ENCODE data around the gene BTBD19. TPM values are rescaled to one million over a fixed set of nuclear protein-coding genes. Genes with fewer than 3 reads are reported as not detected.
A peak's percentile ranks its signal among the peaks of the same experiment; 100 is the strongest.
"Not testable (repeated sequence)": the region's sequence is repeated elsewhere in the genome, so short reads cannot be mapped to it uniquely, and the experiment has no call there.

The BTBD19 gene
- total RNA-seq, 1 experiment from 2014 or later, result 1.4 TPM

DNA sequence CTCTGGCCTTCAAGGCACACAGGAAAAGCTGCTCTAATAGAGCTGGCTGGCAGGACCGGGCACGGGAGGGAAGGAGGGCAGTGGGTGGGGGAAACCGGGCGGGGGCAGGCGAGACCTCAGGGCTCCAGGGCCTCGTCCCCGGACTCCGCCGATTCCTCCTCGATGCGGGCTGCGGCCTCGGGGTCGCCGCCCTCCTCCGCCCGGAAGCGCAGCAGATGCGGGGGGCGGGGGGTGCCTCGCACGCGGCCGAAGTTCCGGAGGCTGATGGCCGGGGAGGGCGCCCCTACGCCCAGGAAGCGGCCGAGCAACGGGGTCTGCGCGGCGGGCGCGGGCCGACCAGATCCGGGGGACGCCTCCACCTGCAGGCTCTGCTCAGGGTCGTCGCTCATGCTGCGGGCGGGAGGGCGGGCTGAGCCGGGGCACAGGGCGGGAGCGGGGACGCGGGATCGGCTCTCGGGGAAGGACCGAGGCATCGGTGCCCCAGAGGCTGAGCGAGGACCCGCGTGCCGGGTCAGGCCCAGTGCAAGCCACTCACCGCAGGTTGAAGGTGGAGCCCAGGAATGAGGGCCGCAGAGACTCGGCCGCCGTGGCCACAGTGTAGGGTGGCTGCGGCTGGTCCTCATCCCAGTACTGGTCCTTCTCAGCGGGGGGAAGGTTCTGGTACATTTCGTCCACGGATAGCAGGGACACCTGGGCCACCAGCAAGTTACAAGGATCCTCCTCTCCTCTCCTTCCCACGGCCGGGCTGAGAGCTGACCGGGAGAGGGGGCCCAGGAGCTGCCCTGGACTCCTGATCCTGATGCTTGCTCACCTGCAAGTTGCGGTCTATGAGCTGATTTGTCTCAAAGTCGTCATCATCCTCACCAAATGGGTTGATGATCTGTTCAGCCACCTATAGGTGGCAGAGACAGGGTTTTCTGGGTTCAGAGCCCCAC lies 24.0 kb upstream of the BTBD19 start:
- H3K27me3 ChIP-seq (ENCODE audit: control insufficient read depth, insufficient read depth, low read length), result peaks cover 23% of the 10 kb centered on the region
- peak overlapping the region; percentile 41 for H3K4me3 ChIP-seq (ENCODE audit: insufficient read depth, low read depth, low read length)
- no peaks in the 10 kb centered on the region for H3K36me3 ChIP-seq (replicated peaks; ENCODE audit: control insufficient read depth, insufficient read depth, low read length)
- peak; percentile 85 for DNase-seq

DNA sequence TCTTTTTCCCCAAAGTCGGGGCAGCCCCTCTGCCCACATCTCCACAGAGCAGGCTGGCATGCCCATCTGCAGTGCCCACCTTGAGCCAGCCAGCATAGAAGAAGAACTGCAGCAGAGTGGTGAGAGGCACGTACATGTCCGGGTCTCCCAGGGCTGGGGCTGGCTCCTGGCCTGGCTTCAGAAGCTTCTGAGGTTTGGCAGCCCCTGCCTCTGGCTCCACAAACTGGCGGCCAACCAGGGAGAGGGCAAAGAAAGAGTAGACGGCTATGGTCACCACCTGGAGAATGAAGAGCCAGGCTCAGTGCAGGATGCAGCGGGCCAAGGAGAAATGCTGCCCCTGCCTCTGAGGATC lies 23.3 kb upstream of the BTBD19 start:
- Histone ChIP-seq H3K36me3 (replicated peaks; ENCODE audit: control insufficient read depth, insufficient read depth, low read length) (no peaks in the 10 kb centered on the region), H3K27me3 (ENCODE audit: control insufficient read depth, insufficient read depth, low read length) (peaks cover 23% of the 10 kb centered on the region), H3K4me3 (ENCODE audit: insufficient read depth, low read depth, low read length) (no peak overlapping the region)
- DNase-seq, result no peak

DNA sequence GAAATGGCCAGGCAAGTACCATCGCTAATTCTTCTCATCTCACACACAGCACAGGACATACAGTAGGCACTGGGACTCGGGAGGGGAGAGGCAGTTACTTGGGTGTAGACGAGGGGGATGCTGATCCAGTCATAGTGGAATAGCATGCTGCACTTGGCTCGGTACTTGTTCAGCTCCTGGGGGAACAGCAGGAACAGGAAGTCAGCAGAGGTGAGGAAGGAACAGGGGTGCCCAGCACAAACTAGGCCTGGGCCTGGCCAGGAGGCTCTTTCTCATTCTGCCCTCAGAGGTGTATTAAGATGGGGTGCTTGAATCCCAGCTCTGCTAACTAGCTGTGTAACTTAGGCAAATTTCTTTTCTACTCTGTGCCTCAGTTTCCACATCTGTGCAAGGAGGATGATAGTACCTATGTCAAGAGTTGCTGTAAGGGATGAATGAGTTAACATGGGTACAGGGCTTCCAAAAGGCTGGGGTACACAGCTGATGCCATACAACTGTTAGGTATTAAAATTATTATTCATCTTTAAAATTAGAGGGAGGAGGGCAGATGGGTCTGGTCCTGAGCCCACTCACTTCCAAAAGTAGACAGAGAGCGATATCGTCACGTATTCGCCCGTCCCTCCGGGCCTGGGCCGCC lies 22.7 kb upstream of the BTBD19 start:
- peaks cover 23% of the 10 kb centered on the region for H3K27me3 ChIP-seq (ENCODE audit: control insufficient read depth, insufficient read depth, low read length)
- H3K36me3 ChIP-seq (replicated peaks; ENCODE audit: control insufficient read depth, insufficient read depth, low read length), result no peaks in the 10 kb centered on the region
- peak overlapping the region; percentile 54 for H3K4me3 ChIP-seq (ENCODE audit: insufficient read depth, low read depth, low read length)
- DNase-seq, result no peak

DNA sequence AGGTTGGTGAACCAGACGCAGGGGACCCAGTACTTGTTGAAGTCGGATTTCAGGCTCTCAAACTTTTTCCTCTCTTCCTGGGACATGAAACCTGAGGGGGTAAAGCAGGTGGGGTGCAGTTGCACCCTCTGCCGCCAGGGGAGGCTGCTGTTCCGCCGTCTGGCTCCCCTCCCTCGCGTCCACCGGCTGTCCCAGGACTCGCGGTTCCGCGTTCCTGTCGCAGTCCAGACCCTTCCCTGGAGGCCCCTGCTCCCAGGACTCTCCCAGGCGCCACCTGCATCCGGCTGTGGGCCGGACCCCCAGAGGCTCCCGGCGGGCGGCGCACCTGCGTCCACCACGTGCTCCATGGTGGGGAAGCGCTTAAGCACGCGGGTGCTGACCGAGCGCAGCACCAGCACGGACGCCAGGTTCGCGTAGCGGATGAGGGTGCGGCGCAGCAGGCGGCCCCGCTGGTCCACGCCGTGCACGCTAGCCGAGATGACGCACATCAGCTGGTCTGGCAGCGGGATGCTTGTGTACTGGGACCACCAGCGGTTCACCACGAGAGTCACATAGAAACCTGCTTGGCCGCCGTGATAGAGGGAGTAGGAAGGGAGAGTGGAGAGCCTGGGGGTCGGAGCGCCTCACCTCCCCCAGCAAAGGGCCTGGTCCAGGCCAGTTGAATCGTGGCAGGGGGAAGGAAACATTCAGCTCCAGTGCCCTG lies 22.0 kb upstream of the BTBD19 start:
- peak; percentile 92 for DNase-seq
- H3K27me3 ChIP-seq (ENCODE audit: control insufficient read depth, insufficient read depth, low read length), result peaks cover 23% of the 10 kb centered on the region
- no peaks in the 10 kb centered on the region for H3K36me3 ChIP-seq (replicated peaks; ENCODE audit: control insufficient read depth, insufficient read depth, low read length)
- peak overlapping the region; percentile 54 for H3K4me3 ChIP-seq (ENCODE audit: insufficient read depth, low read depth, low read length)

DNA sequence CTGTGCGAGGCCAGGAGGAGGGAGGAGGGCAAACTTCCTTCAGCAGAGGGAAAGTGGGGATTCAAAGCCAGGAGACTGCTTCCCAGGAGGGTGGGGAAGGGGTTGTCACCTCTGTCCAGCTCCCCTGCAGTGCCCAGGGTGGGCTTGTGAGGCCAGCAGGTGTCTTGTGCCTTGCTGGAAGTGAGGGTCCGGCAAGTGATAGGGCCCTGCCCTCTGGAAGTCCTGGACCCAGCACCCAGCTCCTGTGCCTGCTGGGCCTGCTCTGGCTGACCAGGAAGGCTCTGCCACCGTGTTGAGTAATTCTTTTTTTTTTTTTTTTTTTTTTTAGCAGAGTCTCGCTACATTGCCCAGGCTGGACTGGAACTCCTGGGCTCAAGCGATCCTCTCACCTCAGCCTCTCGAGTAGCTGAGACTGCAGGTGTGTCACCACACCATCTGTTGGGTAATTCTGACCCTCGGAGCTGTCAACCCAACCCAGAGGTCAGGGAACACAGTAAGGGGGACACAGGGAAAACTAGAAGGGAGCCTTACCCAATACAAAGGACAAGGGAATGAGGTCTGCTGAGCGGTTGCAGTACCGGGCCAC lies 21.4 kb upstream of the BTBD19 start:
- Histone ChIP-seq H3K27me3 (ENCODE audit: control insufficient read depth, insufficient read depth, low read length) (peaks cover 23% of the 10 kb centered on the region), H3K4me3 (ENCODE audit: insufficient read depth, low read depth, low read length) (peak overlapping the region; percentile 54), H3K36me3 (replicated peaks; ENCODE audit: control insufficient read depth, insufficient read depth, low read length) (no peaks in the 10 kb centered on the region)
- no peak for DNase-seq

DNA sequence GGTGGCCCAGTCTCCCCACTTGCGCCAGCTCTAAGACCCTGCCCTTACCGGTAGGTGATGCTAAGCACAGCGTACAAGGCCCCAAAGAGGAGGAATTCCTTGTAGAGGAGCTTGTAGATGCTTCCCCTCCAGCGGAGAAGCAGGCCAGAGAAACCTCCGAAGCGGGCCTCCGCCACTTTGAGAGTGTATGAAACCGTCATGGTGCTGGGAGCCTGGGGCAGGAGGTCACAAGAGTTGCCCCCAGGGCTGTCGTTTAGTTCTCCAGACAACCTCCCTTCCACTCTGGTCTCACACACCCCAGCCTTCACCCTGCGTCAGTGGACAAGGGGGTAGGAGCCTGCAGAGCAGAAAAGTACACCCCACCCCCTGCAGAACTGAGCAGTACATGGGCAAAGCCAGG lies 20.8 kb upstream of the BTBD19 start:
- Histone ChIP-seq H3K36me3 (replicated peaks; ENCODE audit: control insufficient read depth, insufficient read depth, low read length) (no peaks in the 10 kb centered on the region), H3K27me3 (ENCODE audit: control insufficient read depth, insufficient read depth, low read length) (peaks cover 23% of the 10 kb centered on the region), H3K4me3 (ENCODE audit: insufficient read depth, low read depth, low read length) (no peak overlapping the region)
- DNase-seq, result no peak

DNA sequence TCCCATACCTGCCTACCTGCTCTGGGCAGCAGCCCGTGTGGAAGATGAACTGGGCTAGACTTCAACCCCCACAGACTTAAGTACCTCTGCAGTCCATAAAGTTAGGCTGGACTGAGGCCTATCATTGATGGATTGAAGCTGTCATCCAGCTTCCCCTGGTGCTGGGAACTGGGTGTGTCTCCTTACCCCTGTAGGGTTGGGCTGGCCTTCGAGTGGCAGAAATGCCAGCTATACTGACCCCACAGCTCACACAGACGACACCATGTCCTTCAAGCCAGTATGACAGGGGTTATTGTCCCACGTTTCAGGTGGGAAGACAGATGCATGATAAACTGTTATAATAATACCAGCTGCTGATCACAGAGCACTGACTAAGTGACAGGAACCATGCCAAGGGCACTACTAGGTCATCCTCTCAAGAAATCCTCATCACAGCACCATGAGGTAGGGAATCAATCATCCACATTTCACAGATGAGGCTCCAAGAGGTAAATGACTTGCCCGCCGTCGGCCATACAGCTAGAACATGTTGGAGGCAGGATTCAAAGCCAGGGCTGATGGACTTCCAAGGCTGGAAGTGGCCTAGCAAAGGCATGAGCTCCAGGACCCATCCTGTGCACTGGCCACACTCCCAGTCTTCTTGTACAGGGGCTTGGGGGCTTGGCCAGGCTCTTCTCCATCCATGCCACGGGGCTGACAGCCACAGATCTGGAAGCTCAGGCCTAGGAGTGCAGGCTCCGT lies 20.0 kb upstream of the BTBD19 start, which contains the start of gene BEST4:
Gene BEST4, minus strand, starts transcription at position 51 of the 741 bp plus-strand sequence. CDS start 465 bp downstream, outside the sequence.
- DNase-seq, result no peak
- Histone ChIP-seq H3K27me3 (ENCODE audit: control insufficient read depth, insufficient read depth, low read length) (peaks cover 23% of the 10 kb centered on the region), H3K4me3 (ENCODE audit: insufficient read depth, low read depth, low read length) (no peak within 1 kb of the TSS), H3K36me3 (replicated peaks; ENCODE audit: control insufficient read depth, insufficient read depth, low read length) (no peaks in the 10 kb centered on the region)

DNA sequence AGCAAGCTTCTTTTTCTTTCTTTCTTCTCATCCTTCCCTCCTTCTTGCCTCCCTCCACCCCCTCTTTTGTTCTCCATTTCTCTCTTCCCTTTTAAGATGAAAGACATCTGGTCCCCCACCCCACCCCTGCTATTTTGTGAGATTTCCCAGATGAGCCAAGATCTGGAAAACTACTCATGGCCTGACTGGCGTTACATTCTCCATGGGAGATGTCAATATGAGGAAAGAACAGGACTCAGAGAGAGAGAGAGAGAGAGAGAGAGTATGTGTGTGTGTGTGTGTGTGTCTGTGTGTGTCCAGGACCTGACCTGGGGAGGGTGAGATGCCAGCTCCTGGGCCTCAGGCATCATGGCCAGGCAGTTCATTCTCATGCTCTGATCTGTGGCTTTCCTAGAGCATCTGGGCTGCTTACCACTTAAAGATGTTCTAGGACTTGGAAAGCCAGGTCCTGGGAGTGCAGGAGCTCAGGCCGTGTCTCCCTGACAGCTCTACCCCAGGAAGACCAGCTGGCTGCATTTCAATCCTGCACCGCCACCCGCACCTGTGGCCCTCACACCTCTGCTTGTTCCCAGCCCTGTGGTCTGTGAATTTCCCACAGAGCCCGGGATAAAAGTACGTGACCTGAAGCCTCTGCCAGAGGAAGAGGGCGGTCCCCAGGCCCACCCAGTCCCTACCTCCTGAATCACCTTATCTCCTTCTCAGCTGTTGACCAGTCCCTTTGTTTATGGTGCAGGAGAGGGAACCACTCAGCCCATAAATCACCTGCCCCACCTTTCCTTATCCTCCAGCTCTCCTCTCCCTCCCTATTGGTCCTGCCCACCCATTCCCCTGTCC lies 17.1 kb upstream of the BTBD19 start:
- Histone ChIP-seq H3K36me3 (replicated peaks; ENCODE audit: control insufficient read depth, insufficient read depth, low read length) (no peaks in the 10 kb centered on the region), H3K4me3 (ENCODE audit: insufficient read depth, low read depth, low read length) (no peak overlapping the region), H3K27me3 (ENCODE audit: control insufficient read depth, insufficient read depth, low read length) (peaks cover 8% of the 10 kb centered on the region)
- no peak for DNase-seq

DNA sequence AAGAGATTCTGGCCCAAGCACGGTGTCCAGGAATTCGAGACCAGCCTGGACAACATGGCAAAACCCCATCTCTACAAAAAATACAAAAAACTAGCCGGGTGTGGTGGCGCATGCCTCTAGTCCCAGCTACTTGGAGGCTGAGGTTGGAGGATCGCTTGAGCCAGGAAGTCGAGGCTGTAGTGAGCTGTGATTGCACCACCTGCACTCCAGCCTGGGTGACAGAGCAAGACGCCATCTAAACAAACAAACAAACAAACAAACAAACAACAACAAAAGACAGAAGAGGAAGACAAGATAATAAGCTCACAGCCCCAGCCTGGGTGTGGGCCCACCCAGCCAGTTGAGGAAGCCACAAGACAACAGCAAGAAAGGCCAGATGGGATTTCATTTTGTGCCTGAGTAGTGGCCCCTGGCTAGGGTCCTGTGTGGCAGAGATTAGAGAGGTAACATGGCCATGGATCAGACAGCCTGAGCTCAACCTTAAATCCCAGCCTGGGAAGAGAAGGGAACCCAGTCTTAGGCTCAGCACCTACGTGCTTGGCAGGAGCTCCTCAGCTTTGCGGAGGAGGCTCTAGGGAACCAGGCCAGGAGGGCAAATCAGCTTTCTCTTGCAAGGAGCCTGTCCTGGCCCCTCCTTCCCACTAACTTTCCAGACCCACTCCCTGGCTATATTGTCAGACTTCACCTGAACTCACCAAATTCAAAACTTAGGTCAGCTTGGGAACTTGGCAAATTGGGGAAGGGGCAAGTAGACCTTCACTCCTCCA lies 15.4 kb upstream of the BTBD19 start:
- H3K4me3 ChIP-seq (ENCODE audit: insufficient read depth, low read depth, low read length), result no peak overlapping the region
- no peaks in the 10 kb centered on the region for H3K27me3 ChIP-seq (ENCODE audit: control insufficient read depth, insufficient read depth, low read length)
- H3K36me3 ChIP-seq (replicated peaks; ENCODE audit: control insufficient read depth, insufficient read depth, low read length), result no peaks in the 10 kb centered on the region
- DNase-seq, result no peak

DNA sequence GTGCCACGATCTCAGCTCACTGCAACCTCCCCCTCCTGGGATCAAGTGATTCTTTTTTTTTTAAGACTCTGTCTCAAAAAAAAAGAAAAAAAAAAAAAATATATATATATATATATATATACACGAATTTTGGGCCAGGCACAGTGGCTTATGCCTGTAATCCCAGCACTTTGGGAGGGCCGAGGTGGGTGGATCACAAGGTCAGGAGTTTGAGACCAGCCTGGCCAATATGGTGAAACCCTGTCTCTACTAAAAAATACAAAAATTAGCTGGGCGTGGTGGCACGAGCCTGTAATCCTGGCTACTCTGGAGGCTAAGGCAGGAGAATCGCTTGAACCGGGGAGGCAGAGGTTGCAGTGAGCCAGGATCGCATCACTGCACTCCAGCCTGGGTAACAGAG lies 10.4 kb upstream of the BTBD19 start:
- H3K4me3 ChIP-seq (ENCODE audit: insufficient read depth, low read depth, low read length); H3K27me3 ChIP-seq (ENCODE audit: control insufficient read depth, insufficient read depth, low read length); DNase-seq; H3K36me3 ChIP-seq (replicated peaks; ENCODE audit: control insufficient read depth, insufficient read depth, low read length): not testable (repeated sequence)

DNA sequence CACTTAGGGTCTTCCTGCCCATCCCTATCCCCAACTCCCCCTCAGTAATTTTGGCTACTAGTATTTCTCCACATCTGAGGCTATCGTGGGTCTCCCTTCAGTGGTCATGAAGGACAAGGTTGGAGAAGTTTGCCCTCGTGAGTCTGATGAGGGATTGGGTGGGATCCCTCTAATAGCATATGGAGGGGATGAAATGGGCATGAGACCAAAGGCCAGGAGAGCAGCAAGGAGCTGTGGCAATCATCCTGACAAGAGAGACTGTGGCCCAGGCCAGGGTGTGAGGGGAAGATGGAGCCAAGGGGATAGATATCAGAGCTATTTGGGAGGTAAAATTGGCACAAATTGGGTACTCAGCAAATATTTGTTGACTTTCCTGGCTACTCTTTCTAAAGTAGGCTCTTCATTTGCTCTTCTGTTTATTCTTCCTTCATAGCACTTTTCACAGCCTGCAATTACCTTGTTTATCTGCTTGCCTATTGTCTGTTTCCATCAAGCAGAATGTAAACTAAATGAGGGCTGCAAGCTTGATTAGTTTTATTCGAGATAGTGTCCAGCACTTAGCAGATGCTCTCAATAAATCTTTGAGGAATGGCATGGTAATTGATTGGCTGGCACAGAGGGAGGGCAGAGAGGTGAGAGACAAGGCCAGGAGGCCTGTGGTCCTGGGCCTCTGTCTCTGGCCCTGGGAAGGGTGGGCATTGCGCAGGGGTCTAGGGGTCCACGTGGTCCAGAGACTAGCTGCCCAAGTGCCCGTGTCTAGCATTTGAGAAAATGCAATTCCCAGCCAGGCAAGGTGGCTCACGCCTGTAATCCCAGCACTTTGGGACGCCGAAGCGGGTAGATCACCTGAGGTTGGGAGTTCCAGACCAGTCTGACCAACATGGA lies 9.6 kb upstream of the BTBD19 start:
- Histone ChIP-seq H3K27me3 (ENCODE audit: control insufficient read depth, insufficient read depth, low read length) (peaks cover 6% of the 10 kb centered on the region; the same call in 1 of the 2 replicates), H3K4me3 (ENCODE audit: insufficient read depth, low read depth, low read length) (no peak overlapping the region), H3K36me3 (replicated peaks; ENCODE audit: control insufficient read depth, insufficient read depth, low read length) (peaks cover 13% of the 10 kb centered on the region)
- DNase-seq, result no peak
